ENCODE data around the gene PRKAG2. TPM values are rescaled to one million over a fixed set of nuclear protein-coding genes. Genes with fewer than 3 reads are reported as not detected.
"Not testable (repeated sequence)": the region's sequence is repeated elsewhere in the genome, so short reads cannot be mapped to it uniquely, and the experiment has no call there.

PRKAG2 gene
- total and polyA plus RNA-seq, 2 donors: 37.9 to 71.6 TPM

DNA sequence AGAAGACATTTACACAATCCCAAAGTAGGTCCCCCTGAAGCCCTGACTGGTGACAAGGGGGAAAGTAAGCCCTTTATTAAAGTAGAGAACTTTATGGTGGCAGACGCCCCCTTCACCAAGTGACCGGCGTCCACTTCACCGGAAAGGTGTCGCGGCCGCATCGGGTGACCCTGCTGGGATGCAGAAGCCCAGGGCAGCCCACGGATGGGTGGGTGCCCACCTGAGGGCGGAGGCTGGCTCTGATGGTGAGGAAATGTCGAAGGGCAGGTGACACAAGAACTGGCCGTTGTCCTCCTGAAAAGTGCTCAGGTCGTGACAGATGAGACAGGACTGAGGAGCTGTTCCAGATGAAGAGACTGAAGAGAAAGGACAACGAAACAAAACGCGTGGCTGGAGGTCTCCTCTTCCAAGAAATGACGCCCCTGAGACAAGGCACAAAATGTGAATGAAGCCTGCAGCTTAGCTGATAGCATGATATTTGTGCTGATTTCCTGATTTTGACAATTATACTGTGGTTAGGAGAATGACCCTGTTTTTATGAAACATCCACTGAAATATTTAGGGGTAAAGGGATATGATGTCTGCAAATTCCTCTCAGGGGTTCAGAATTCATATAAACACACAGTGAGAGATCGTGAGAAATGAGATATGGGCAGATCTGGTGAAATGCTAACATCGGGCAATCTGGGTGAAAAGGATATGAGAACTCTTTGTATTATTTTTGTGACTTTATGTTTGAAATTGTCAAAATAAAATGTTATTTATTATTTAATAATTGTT lies 123.9 kb downstream of the PRKAG2 start:
- H3K27ac ChIP-seq (ENCODE audit: low read depth): no peak overlapping the region
- H3K4me3 ChIP-seq (ENCODE audit: low read depth, low read length): no peak overlapping the region
- peaks cover 2% of the 10 kb centered on the region for H3K4me1 ChIP-seq (ENCODE audit: insufficient read depth)
- no peak for DNase-seq (ENCODE audit: extremely low spot score)
- no peaks in the 10 kb centered on the region for H3K36me3 ChIP-seq (ENCODE audit: insufficient read depth)
- 95% methylated on average over 19 of the region's 19 CpGs for WGBS

GRCh38 chr7:151752037-151752436 lies 124.9 kb downstream of the PRKAG2 start:
- no peak overlapping the region for H3K27ac ChIP-seq (ENCODE audit: low read depth)
- H3K4me1 ChIP-seq (ENCODE audit: insufficient read depth): peaks cover 2% of the 10 kb centered on the region
- 96% methylated on average over 8 of the region's 8 CpGs for WGBS
- H3K36me3 ChIP-seq (ENCODE audit: insufficient read depth): no peaks in the 10 kb centered on the region
- H3K4me3 ChIP-seq (ENCODE audit: low read depth, low read length): no peak overlapping the region
- no peak for DNase-seq (ENCODE audit: extremely low spot score)

GRCh38 chr7:151748733-151749132 lies 128.2 kb downstream of the PRKAG2 start:
- 92% methylated on average over 15 of the region's 15 CpGs for WGBS
- H3K4me3 ChIP-seq (ENCODE audit: low read depth, low read length): no peak overlapping the region
- no peaks in the 10 kb centered on the region for H3K4me1 ChIP-seq (ENCODE audit: insufficient read depth)
- no peak overlapping the region for H3K27ac ChIP-seq (ENCODE audit: low read depth)
- H3K36me3 ChIP-seq (ENCODE audit: insufficient read depth): no peaks in the 10 kb centered on the region
- DNase-seq (ENCODE audit: extremely low spot score): no peak

- not testable (repeated sequence) for H3K4me1 ChIP-seq (ENCODE audit: insufficient read depth); H3K4me3 ChIP-seq (ENCODE audit: low read depth, low read length); H3K27ac ChIP-seq (ENCODE audit: low read depth); DNase-seq (ENCODE audit: extremely low spot score); H3K36me3 ChIP-seq (ENCODE audit: insufficient read depth)
- WGBS: 80% methylated on average over 5 of the region's 5 CpGs
Measured at GRCh38 chr7:151748021-151748420, 128.9 kb downstream of the PRKAG2 start.

GRCh38 chr7:151745706-151746105 lies 131.2 kb downstream of the PRKAG2 start:
- H3K4me1 ChIP-seq (ENCODE audit: insufficient read depth): no peaks in the 10 kb centered on the region
- no peak for DNase-seq (ENCODE audit: extremely low spot score)
- no peaks in the 10 kb centered on the region for H3K36me3 ChIP-seq (ENCODE audit: insufficient read depth)
- no peak overlapping the region for H3K27ac ChIP-seq (ENCODE audit: low read depth)
- WGBS: 90% methylated on average over 11 of the region's 11 CpGs
- no peak overlapping the region for H3K4me3 ChIP-seq (ENCODE audit: low read depth, low read length)

GRCh38 chr7:151744656-151745638 lies 132.0 kb downstream of the PRKAG2 start:
- WGBS: 80% methylated on average over 33 of the region's 33 CpGs
- no peaks in the 10 kb centered on the region for H3K4me1 ChIP-seq (ENCODE audit: insufficient read depth)
- DNase-seq (ENCODE audit: extremely low spot score): no peak
- no peak overlapping the region for H3K4me3 ChIP-seq (ENCODE audit: low read depth, low read length)
- no peaks in the 10 kb centered on the region for H3K36me3 ChIP-seq (ENCODE audit: insufficient read depth)
- no peak overlapping the region for H3K27ac ChIP-seq (ENCODE audit: low read depth)

- Histone ChIP-seq H3K27ac (ENCODE audit: low read depth) (no peak overlapping the region), H3K4me3 (ENCODE audit: low read depth, low read length) (no peak overlapping the region), H3K36me3 (ENCODE audit: insufficient read depth) (no peaks in the 10 kb centered on the region), H3K4me1 (ENCODE audit: insufficient read depth) (no peaks in the 10 kb centered on the region)
- no peak for DNase-seq (ENCODE audit: extremely low spot score)
- WGBS: 88% methylated on average over 18 of the region's 18 CpGs
Measured at GRCh38 chr7:151744051-151744580, 132.8 kb downstream of the PRKAG2 start.

DNA sequence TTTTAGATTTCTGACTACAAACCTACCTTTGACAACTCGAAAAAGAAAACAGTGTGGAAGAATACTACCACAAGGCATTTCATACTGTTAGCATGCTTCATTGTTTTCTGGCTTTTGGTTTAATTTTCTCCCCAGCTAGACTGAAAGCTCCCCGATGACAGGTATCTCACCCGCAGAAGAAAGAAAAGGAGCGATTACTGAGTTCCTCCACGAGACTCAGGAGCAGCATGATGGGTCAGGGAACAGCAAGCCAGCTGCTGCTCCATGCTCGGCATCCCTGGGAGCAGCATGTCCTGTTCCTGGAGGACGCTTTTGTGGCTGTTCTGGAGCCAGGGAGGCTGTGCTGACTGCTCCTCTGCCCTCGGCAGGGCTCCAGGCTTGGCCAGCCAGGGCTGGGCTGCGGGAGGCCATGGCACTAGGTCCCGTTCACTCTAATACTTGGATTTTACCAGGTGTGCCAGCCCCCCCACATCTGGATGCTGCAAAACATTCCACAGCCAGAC lies 133.4 kb downstream of the PRKAG2 start:
- no peaks in the 10 kb centered on the region for H3K36me3 ChIP-seq (ENCODE audit: insufficient read depth)
- H3K27ac ChIP-seq (ENCODE audit: low read depth): no peak overlapping the region
- 65% methylated on average over 10 of the region's 10 CpGs for WGBS
- no peak for DNase-seq (ENCODE audit: extremely low spot score)
- no peak overlapping the region for H3K4me3 ChIP-seq (ENCODE audit: low read depth, low read length)
- H3K4me1 ChIP-seq (ENCODE audit: insufficient read depth): no peaks in the 10 kb centered on the region

DNA sequence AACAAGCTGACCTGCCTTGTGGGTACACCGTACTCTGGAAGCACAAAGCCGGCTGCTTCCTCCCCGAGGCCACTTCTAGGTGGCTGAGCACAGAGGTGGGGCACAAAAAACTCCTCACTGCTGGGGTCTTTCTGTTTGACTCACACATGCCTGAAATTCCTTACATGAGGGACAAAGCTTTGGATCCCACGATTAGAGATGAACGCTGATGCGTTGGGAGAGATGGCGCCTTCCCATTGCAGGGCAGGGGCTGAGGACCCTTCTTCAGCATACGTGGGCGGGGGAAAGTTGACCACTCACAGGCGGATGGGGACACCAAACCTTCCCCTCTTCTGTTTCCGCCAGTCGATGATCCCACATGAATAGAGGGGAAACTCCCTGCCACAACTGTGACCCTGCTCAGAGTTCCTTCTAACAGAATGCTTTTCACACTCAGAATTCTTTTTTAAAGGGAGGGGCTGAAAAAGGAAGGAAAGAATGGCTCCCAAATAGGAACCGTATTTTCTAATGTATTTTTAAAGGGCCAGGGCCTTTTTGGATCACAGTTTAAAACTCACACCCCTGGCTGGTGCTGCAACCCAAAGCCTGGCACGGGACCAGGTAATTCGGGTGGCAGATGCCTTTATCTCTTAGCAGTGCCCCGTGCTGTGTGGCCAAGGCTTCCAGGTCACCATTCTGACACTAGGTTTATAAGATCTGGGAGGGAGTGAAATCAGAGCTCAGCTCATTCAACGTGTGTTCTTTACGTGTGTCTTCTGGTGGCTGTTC lies 134.0 kb downstream of the PRKAG2 start:
- Histone ChIP-seq H3K27ac (ENCODE audit: low read depth) (no peak overlapping the region), H3K36me3 (ENCODE audit: insufficient read depth) (no peaks in the 10 kb centered on the region), H3K4me1 (ENCODE audit: insufficient read depth) (no peaks in the 10 kb centered on the region), H3K4me3 (ENCODE audit: low read depth, low read length) (no peak overlapping the region)
- no peak for DNase-seq (ENCODE audit: extremely low spot score)
- WGBS: 54% methylated on average over 18 of the region's 18 CpGs

DNA sequence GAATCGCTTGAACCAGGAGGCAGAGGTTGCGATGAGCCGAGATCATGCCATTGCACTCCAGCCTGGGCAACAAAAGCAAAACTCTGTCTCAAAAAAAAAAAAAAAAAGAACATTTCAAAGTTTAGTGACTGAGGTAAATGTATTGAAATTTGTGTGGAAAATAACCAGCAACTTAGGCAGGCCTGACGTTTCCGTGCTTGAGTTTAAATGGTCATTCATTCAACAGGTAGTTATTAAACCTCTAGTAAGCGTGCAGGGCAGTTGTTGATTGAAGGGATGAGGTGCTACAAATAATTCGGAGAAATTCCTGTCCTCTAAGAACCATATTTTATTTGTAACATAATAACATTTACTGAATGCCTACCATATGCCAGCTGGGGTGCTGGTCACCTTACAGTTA lies 135.3 kb downstream of the PRKAG2 start:
- Histone ChIP-seq H3K36me3 (ENCODE audit: insufficient read depth) (no peaks in the 10 kb centered on the region), H3K4me3 (ENCODE audit: low read depth, low read length) (no peak overlapping the region), H3K27ac (ENCODE audit: low read depth) (no peak overlapping the region), H3K4me1 (ENCODE audit: insufficient read depth) (no peaks in the 10 kb centered on the region)
- no peak for DNase-seq (ENCODE audit: extremely low spot score)
- 98% methylated on average over 7 of the region's 7 CpGs for WGBS

- no peaks in the 10 kb centered on the region for H3K36me3 ChIP-seq (ENCODE audit: insufficient read depth)
- WGBS: 88% methylated on average over 16 of the region's 16 CpGs
- no peak overlapping the region for H3K4me3 ChIP-seq (ENCODE audit: low read depth, low read length)
- H3K27ac ChIP-seq (ENCODE audit: low read depth): no peak overlapping the region
- no peaks in the 10 kb centered on the region for H3K4me1 ChIP-seq (ENCODE audit: insufficient read depth)
- no peak for DNase-seq (ENCODE audit: extremely low spot score)
Measured at GRCh38 chr7:151740081-151740851, 136.6 kb downstream of the PRKAG2 start.

DNA sequence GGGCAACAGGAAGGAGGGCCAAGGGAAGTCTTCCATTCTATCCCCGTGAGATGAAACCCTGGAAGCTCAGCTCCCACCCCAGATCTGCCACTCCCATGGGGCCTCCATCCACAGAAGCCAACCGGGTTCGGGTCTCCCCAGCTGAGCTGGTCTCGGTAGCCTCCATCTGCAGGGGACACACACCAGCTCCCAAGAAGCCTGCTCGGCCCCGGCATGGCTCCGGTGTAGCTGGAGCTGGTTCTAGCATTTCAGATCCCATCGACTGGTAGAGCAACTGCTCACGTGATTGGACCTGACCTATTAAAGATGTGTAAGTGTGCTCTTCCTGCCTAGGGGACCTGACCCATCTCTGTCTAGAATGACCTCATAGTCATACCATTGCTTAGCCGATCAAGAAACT lies 138.0 kb downstream of the PRKAG2 start:
- H3K27ac ChIP-seq (ENCODE audit: low read depth): no peak overlapping the region
- DNase-seq (ENCODE audit: extremely low spot score): no peak
- WGBS: 84% methylated on average over 10 of the region's 10 CpGs
- H3K4me3 ChIP-seq (ENCODE audit: low read depth, low read length): no peak overlapping the region
- no peaks in the 10 kb centered on the region for H3K36me3 ChIP-seq (ENCODE audit: insufficient read depth)
- no peaks in the 10 kb centered on the region for H3K4me1 ChIP-seq (ENCODE audit: insufficient read depth)
